ENCODE data around the gene ZNF814.
"Not testable (repeated sequence)": the region's sequence is repeated elsewhere in the genome, so short reads cannot be mapped to it uniquely, and the experiment has no call there.

Gene ZNF814

DNA sequence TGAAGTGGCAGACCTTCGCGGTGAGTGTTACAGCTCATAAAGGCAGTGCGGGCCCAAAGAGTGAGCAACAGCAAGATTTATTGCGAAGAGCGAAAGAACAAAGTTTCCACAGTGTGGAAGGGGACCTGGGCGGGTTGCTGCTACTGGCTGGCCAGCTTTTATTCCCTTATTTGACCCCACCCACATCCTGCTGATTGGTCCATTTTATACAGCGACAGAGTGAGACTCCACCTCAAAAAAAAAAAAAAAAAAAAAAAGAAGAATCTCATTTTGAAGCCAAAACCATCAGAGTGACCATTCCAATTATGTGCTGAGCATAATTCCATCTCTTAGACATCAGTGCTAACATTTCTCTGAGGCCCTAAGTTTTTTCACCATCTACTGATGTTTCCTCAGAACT is 72.2 kb downstream of the ZNF814 start:
- DNase-seq (ENCODE audit: low spot score), result no peak

DNA sequence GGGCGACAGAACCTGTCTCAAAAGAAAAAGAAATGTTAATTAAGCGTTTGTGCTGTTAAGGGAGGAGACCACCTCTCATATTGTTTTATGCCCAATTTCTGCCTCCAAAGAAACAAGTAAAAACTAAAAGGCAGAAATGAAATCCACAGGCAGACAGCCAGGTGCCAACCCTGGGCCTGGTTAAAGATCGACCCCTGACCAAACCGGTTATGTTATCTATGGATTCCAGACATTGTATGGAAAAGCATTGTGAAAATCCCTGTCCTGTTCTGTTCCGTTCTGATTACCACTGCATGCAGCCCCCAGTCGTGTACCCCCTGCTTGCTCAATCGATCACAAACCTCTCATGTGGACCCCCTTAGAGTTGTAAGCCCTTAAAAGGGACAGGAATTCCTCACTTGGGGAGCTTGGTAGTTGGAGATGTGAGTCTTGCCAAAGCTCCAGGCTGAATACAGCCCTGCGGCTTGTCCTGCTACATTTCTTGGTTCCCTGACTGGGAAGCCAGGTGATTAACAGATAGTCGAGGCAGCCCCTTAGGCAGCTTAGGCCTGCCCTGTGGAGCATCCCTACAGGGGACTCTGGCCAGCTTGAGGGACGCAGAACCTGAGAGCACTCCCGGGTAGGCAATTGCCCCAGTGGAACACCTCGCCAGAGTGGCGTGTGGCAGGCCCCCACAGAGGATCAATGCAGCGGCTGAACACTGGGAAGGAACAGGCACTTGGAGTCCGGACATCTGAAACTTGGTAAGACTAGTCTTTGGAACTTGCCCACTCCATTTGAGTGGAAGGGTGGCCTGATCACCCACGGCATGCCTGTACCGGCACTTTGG is 73.4 kb downstream of the ZNF814 start:
- DNase-seq (ENCODE audit: low spot score), result no peak

DNA sequence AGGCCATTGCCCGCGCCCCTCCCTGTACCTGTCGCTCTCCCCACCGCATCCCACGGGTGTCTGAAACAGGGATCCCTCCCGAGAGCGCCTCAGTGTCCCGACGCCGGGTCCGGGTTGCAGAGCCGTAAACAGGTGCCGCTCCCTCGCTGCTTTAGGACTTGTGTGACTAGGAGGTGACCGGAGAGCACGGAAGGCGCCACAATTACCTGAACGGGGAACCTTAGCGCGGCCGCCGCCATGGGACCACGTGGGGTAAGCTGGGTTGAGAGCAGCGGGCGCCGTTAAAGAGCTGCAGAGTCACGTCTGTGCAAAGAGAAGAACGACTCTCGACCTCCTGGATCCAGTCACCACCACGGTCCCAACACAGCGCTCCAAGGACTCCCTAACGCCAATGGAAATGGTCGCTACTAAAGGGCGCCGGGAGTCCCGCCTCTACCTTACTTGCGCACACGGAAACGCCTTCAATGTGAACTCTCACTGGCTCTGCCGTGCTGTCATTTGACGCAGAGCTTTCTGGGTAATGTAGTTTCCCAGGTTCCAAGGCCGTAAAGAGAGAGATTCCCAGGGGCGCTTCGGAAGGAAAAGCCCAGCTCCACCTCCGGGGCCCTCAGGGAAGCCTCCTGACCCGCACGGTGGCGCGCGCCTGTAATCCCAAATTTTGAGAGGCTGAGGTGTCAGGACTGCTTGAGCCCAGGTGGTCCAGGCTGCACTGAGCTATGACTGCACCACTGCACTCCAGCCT is 74.2 kb downstream of the ZNF814 start, which contains the start of gene ZNF552:
TSS of gene ZNF552 (minus strand) at position 409 of the 742 bp plus-strand sequence. CDS start at position 239, 170 bp downstream.
- DNase-seq (ENCODE audit: low spot score), result peak; percentile 78

DNA sequence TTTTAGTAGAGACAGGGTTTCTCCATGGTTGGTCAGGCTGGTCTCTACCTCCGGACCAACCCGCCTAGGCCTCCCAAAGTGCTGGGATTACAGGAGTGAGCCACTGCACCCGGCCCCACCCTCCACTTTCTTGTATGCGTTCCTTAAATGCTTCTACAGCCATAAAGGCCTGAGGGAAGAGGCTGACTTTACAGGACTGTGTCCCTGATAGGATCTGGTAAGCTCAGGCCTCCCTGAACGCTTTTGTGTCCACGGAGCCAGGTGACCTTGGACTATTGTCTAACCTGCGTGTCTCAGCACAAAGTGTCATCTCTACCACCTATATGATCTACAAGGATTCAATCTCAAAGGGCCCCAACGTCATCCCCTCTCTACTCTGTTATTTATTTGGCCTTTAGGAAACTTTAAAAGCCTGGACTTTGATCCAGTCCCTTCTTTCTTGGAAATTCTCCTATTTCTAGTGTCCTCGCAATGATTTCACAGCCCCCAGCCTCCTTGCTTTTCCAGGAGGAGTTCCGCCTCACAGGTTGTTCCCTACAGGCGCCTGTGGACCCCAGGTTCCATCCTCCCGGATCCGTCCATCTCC is 74.8 kb downstream of the ZNF814 start:
- DNase-seq (ENCODE audit: low spot score), result no peak

DNA sequence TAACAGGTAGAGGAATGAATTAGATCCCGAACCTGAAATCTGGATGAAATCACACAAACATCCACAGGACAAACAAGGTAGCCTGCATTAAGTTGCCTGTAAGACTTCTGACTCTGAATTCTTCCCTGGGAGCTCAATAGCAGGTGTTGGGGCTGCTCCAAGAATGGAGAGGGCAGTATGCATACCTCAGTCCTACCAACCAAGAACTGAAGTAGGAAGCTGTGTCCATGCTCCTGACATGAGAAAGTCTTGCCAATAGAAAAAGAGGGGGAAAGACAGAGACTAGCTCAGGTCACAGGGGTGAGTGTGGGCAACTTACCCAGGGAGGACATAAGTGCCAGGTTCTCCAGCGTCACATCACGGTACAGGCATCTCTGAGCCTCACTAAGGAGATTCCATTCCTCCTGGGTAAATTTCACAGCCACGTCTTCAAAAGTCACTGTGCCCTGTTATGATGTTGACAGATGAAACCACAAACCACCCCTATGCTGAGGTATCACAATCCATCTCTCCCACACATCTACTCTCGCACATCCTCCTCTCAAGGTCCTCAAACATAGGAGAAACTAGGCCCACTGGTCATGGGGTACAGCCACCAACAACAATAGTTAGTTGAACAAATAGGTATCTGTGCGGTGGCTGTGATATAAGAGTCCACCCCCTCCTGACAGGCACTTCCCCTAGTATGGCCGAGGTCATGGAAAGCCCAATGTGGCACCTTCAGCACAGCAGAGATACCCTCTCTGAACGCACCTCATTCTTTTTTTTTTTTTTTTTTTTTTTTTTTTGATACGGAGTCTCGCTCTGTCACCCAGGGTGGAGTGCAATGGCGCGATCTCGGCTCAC is 75.6 kb downstream of the ZNF814 start:
- not testable (repeated sequence) for DNase-seq (ENCODE audit: low spot score)

DNA sequence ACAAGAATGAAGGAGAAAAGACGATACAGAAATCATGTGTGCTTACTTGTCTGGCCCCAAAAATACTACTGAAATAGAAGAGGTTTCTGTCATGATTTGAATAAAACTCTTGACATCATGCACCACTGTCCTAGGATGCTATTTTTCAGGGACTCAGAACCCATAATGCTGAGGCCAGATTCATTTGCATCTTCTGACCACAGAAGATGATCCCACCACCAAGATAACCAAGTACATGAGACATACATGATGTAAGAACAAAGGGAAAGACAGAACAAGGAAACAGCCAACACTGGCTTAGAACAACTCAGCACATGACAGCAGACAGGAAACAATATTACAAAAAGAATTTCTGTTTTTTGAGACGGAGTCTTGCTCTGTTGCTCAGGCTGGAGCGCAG is 76.6 kb downstream of the ZNF814 start:
- DNase-seq (ENCODE audit: low spot score), result no peak

DNA sequence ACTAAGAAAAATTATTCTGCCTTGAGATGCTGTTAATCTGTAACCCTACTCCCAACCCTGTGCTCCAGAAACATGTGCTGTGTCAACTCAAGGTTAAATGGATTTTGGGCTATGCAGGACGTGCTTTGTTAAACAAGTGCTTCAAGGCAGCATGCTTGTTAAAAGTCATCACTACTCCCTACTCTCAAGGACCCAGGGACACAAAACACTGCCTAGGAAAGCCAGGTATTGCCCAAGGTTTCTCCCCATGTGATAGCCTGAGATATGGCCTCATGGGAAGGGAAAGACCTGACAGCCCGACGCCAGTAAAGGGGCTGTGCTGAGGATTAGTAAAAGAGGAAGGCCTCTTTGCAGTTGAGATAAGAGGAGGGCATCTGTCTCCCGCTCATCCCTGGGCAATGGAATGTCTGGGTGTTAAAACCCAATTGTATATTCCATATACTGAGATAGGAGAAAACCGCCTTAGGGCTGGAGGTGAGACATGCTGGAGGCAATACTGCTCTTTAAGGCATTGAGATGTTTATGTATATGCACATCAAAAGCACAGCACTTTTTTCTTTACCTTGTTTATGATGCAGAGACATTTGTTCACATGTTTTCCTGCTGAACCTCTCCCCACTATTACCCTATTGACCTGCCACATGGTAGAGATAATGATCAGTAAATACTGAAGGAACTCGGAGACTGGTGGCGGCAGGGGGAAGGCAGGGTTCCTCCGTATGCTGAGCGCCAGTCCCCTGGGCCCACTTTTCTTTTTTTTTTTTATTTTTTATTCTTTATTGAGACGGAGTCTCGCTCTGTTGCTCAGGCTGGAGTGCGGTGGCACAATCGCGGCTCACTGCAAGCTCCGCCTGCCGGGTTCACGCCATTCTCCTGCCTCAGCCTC is 78.2 kb downstream of the ZNF814 start:
- not testable (repeated sequence) for DNase-seq (ENCODE audit: low spot score)

DNA sequence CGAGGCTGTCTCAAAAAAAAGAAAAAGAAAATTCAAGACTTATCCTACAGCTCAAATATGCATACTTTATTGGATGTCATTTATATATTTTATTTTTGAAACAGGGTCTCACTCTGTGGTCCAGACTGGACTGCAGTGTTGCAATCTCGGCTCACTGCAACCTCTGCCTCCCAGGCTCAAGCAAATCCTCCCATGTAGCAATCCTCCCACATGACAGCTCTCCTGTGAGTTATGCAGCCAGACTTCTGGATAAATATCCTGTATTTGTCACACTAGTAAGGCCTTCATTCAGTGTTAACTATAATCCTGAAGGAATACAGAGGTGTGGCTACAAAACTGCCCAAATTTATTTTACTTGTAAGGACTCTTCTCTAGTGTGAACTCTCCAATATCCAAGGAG is 81.3 kb downstream of the ZNF814 start:
- no peak for DNase-seq (ENCODE audit: low spot score)

DNA sequence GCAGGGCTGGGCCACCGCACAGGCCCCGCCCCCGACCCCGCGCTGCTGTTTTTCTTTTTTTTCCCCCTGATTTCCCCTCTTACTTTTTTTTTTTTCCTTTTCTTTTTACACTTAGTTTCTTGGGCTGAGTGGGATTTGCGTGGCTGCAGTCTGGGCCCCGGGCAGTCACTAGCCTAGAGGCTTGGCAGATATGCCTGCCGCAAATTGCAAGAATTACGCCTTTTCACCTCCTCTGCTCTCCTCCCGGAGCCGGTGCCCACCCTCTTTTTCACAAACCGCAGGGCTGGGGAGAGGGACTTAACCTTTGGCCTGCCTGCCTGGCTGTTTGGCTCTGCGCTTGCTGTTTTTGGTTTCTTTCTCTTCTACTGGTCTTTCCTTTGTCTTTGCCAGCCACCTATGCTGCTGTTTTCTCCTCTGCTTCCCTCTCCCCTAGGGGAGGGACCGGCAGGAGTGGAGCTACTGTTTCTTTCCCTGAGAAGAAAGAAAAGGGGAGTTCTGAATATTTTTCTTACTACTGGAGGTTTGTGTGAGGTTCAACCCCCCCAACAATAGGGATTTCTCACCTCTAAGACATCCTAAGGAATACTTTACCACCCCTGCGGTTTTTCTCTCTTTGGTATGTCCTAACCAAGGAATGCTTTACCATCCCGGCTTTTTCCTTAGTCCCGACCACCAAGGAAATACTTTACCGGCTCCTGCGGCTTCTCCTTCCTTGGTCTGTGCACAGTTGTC is 85.1 kb downstream of the ZNF814 start:
- no peak for DNase-seq (ENCODE audit: low spot score)

DNA sequence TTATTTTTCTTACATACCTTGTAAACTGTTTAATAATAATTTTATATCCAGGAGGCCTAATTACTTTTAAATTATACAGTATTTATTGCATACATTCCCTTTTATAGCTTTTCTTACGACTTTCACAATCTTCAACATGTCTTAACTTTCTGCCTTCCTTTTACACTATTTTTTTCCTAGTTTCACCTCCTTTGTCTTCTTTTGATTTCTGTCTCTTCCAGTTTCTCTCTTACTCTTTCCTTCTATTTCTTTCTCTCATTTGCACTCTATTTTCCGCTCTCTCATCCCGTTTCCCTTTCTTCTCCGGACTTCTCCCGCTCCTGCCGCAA is 85.6 kb downstream of the ZNF814 start:
- no peak for DNase-seq (ENCODE audit: low spot score)

DNA sequence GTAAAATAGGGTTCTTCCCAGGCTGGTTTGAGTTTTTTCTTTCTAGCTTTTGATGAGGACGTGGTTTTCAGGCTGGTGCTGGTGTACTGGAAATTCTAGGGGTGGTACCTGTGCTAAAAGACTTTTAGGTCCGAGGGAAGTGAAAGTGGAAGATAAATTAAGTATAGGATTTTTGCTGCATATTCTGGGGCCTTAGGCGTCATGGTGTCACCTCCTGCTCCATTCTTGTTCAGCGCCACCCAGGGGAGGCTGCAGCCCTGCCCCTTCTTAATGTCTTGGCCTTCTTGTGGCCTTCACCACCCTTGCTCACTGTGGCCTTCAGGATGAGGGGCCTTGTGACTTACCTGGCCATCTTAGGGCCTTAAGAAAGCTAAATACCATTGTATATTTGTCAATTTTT is 86.6 kb downstream of the ZNF814 start:
- DNase-seq (ENCODE audit: low spot score), result no peak

DNA sequence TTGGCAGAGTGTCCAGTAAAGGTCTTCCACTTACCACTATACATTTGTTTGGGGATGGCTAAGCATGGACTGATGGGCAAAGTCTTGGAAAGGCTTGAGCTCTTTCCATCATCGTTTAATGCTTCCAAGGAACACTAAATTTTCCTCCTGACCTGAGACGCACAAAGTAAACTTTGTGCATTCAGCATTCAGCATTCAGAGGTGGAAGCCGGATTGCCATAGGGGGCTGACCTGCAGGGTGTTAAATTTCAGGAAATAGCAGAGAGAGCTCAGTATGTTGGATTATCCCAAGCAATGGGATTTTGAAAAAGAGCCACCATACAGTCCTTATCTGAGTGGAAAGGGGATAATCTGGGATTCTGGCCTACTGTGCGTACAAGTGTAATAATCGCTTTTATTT is 88.1 kb downstream of the ZNF814 start:
- no peak for DNase-seq (ENCODE audit: low spot score)
